GM23248 (cell line): ENCODE results near the gene GPR89B. TPM values are rescaled to one million over a fixed set of nuclear protein-coding genes. Genes with fewer than 3 reads are reported as not detected.
"Not testable (repeated sequence)": the region's sequence is repeated elsewhere in the genome, so short reads cannot be mapped to it uniquely, and the experiment has no call there.

ENCODE experiments used
- DNase-seq: peaks from one replicate; pipeline ENCODE4 v3.0.0-alpha.2; 2015
- H2AFZ ChIP-seq: fragments of 200-600 bp; sonication (generic); 2 replicates; pipeline ENCODE4 v1.6.1; 2016; ENCODE audit warnings: antibody characterized with exemption
- H3F3A ChIP-seq: fragments of 200-600 bp; sonication (generic); 2 replicates; pipeline ENCODE4 v1.6.1; 2016; ENCODE audit warnings: mild to moderate bottlenecking, antibody characterized with exemption, mixed run types; ENCODE audit not compliant: insufficient read depth
- H3K27ac ChIP-seq: fragments of 200-600 bp; sonication (generic); 2 replicates; pipeline ENCODE4 v1.5.1; 2016; ENCODE audit warnings: mild to moderate bottlenecking
- H3K27me3 ChIP-seq: fragments of 200-600 bp; sonication (generic); replicated peaks from 2 replicates; pipeline ENCODE4 v1.6.1; 2016; ENCODE audit warnings: mild to moderate bottlenecking; ENCODE audit not compliant: insufficient read depth
- H3K36me3 ChIP-seq: fragments of 200-600 bp; sonication (generic); 2 replicates; pipeline ENCODE4 v1.6.1; 2016; ENCODE audit warnings: low read depth, mild to moderate bottlenecking
- H3K4me1 ChIP-seq: fragments of 200-600 bp; sonication (generic); 2 replicates; pipeline ENCODE4 v1.6.1; 2016; ENCODE audit warnings: mild to moderate bottlenecking; ENCODE audit not compliant: insufficient read depth
- H3K4me2 ChIP-seq: fragments of 200-600 bp; sonication (generic); one replicate; pipeline ENCODE4 v1.6.1; 2016; ENCODE audit warnings: mild to moderate bottlenecking; ENCODE audit not compliant: unreplicated experiment
- H3K4me3 ChIP-seq: fragments of 200-600 bp; sonication (generic); 2 replicates; pipeline ENCODE4 v1.5.1; 2016; ENCODE audit warnings: mild to moderate bottlenecking
- H3K79me2 ChIP-seq: fragments of 200-600 bp; sonication (generic); 2 replicates; pipeline ENCODE4 v1.6.1; 2016; ENCODE audit warnings: mild to moderate bottlenecking; ENCODE audit not compliant: insufficient read depth
- H3K9ac ChIP-seq: fragments of 200-600 bp; sonication (generic); 2 replicates; pipeline ENCODE4 v1.6.1; 2016; ENCODE audit warnings: mild to moderate bottlenecking
- H3K9me2 ChIP-seq: fragments of 200-600 bp; sonication (generic); 2 replicates; pipeline ENCODE4 v1.6.1; 2016; ENCODE audit warnings: mixed run types, mild to moderate bottlenecking, moderate library complexity; ENCODE audit not compliant: insufficient read depth
- H3K9me3 ChIP-seq: fragments of 200-600 bp; sonication (generic); one replicate; pipeline ENCODE4 v1.6.1; 2017; ENCODE audit warnings: low read depth
- H4K20me1 ChIP-seq: fragments of 200-600 bp; sonication (generic); 2 replicates; pipeline ENCODE4 v1.6.0; 2016; ENCODE audit not compliant: insufficient read depth
- WGBS, 2 experiments: methylation state at CpG; one replicate each; pipeline ENCODE4 v1.1.6; 2015 to 2017; ENCODE audit warnings: low lambda C conversion rate in 2 of 2, low coverage in 1 of 2; ENCODE audit errors: missing lambda C conversion rate in 2 of 2; 5-methylcytosine and 5-hydroxymethylcytosine counted together
- in situ Hi-C: fragments of 300-500 bp; cut with MboI; formaldehyde crosslinking; loops from 2 replicates; pipeline ENCODE4 v1.15.0; 2020
- polyA plus RNA-seq: library from polyadenylated mRNA; unstranded; fragments of >200 nt; fragmentation: Nextera tagmentation; extraction: Ambion mirVana; gene quantifications from 2 replicates; pipeline ENCODE4 v1.2.1, GENCODE V29; 2016
- total RNA-seq: library from RNA; depleted of rRNA; stranded (reverse); fragments of >200 nt; shearing (Covaris generic); gene quantifications from 2 replicates; pipeline ENCODE4 v1.2.3, GENCODE V29; 2014

GPR89B gene
- total and polyA plus RNA-seq, 2 experiments from 2014 or later = 13.3 to 20.8 TPM

DNA sequence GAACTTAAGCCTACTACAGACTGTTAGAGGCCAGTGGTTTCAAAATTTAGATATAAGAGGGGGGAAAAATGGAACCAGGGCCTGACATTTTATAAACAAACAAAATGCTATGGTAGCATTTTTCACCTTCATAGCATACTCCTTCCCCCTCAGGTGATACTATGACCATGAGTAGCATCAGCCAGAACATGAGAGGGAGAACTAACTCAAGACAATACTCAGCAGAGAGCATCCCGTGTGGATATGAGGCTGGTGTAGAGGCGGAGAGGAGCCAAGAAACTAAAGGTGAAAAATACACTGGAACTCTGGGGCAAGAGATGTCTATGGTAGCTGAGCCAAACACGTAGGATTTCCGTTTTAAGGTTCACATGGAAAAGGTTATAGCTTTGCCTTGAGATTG, 64.7 kb downstream of the GPR89B start:
- H3K4me3 ChIP-seq, H3K36me3 ChIP-seq, H2AFZ ChIP-seq, H3F3A ChIP-seq, H4K20me1 ChIP-seq, H3K79me2 ChIP-seq, H3K9me2 ChIP-seq, H3K4me1 ChIP-seq, DNase-seq, H3K9ac ChIP-seq, H3K9me3 ChIP-seq, H3K27ac ChIP-seq, H3K27me3 ChIP-seq, H3K4me2 ChIP-seq, in situ Hi-C loops: not testable (repeated sequence)
- 99% methylated on average over 4 of the region's 4 CpGs for WGBS, 2 experiments

DNA sequence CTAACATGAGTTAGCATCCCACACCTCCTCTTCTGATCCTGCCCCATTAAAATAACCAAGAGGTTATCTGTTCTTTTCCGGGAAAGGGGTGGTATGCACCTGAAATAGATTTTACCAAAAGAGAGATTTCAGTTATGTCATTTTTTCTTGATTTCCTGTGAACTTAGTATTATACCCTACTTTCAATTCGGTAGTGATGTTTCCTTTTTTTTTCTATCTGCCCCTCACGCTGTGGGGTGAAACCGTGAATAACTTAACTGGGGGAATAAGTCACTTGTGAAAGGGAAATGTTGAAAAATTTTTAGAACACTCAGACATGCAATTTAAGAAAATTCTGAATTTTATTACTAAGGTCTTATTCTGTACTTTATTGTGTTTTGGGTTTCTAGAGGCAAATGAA, 65.2 kb downstream of the GPR89B start:
- H3K27me3 ChIP-seq, DNase-seq, H2AFZ ChIP-seq, H3K27ac ChIP-seq, H3K4me1 ChIP-seq, H3K36me3 ChIP-seq, H3K4me3 ChIP-seq, H3F3A ChIP-seq, H3K9me3 ChIP-seq, H4K20me1 ChIP-seq, H3K9me2 ChIP-seq, H3K79me2 ChIP-seq, H3K9ac ChIP-seq, H3K4me2 ChIP-seq, in situ Hi-C loops: not testable (repeated sequence)
- WGBS, 2 experiments = 97 to 98% methylated on average over 4 of the region's 4 CpGs

DNA sequence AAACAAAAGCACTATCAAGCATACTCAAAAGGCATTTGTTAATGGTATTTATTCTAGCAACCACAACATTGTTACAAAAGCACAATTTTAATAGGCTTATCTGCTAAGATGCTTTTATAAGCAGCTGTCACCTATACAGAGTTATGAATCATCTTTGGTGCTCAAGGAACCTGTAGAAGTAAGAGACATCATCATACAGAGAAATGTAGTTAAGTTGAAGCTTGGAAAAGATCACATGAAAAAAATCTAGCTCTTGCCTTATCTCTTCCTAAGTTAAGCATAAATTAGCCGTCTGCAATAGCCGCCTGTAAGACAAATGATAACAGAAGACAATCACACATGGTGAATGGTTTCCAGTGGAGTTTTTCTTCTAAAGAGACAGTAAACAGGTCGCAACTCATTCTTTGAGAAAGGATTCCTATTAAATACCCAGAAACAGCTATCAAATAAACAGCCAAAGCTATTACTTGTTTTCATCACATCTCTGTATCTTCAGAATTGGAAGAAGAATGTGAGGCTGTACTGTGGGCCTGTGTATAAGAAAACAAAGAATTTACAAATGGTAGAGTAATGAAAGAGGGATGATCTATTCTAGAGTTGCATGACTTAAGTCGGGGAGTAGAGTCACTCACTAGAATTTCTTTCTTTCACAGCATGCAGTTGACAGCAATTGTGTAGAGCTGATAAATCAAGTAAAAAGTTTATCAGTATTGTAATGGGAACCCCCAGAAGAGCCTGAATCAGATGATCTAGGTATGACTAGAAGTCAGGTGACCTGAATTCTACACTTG, 65.8 kb downstream of the GPR89B start:
- H3K36me3 ChIP-seq, DNase-seq, H4K20me1 ChIP-seq, H3F3A ChIP-seq, H3K4me2 ChIP-seq, H3K27ac ChIP-seq, H2AFZ ChIP-seq, H3K27me3 ChIP-seq, H3K9me3 ChIP-seq, H3K4me3 ChIP-seq, H3K79me2 ChIP-seq, H3K4me1 ChIP-seq, in situ Hi-C loops, H3K9ac ChIP-seq, H3K9me2 ChIP-seq: not testable (repeated sequence)
- 94 to 98% methylated on average over 3 of the region's 4 CpGs for WGBS, 2 experiments

DNA sequence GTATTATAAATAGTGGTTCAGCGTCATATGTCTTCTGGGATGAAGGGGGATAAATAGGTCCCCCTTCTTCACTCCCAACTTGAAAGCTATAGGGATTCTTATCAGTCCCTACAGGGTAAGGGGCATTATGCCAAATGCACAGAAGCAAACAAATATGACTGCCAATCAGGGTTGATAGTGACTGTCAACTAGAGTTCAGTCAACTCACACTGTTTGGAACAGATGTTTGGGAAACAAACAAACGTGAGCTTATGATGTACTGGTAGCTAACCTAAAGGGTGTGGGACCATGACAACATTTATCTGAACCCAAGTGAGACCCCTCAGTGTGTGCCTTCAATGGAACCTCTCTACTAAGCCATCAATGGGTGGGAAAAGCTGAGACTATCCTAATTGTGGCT, 67.9 kb downstream of the GPR89B start:
- H3K79me2 ChIP-seq, H3K36me3 ChIP-seq, H3K4me3 ChIP-seq, DNase-seq, H4K20me1 ChIP-seq, H3K27ac ChIP-seq, H3K9me3 ChIP-seq, H3K9me2 ChIP-seq, H2AFZ ChIP-seq, H3K4me2 ChIP-seq, H3K27me3 ChIP-seq, H3F3A ChIP-seq, H3K4me1 ChIP-seq, H3K9ac ChIP-seq, in situ Hi-C loops: not testable (repeated sequence)
- WGBS, 2 experiments = 75 to 91% methylated on average over 1 of the region's 2 CpGs

DNA sequence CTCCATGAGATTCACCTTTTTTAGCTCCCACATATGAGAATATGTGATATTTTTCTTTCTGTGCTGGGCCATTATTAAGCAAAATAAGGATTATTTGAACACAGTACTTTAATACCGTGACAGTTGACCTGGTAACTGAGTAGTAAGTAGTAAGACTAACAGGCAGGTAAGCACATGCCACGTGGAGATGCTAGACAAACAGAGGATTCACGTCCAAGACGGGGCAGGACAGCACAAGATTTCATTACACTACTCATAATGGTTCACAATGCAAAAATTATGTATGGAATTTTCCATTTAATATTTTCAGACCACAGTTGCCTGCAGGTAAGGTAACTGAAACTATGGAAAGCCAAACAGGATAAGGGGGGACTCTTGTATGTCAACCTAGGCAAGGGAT, 79.5 kb downstream of the GPR89B start:
- H3K4me2 ChIP-seq, H4K20me1 ChIP-seq, H3K4me1 ChIP-seq, H3K27me3 ChIP-seq, H3F3A ChIP-seq, H3K27ac ChIP-seq, in situ Hi-C loops, DNase-seq, H3K9me3 ChIP-seq, H2AFZ ChIP-seq, H3K36me3 ChIP-seq, H3K79me2 ChIP-seq, H3K9me2 ChIP-seq, H3K4me3 ChIP-seq, H3K9ac ChIP-seq: not testable (repeated sequence)
- WGBS, 2 experiments = 89 to 96% methylated on average over 3 to 4 of the region's 4 CpGs
